Fibroblast of the aortic adventitia (primary cell): ENCODE measurements around the gene ERC2. TPM values are rescaled to one million over a fixed set of nuclear protein-coding genes. Genes with fewer than 3 reads are reported as not detected.

ENCODE experiments used
- DNase-seq: peaks from one replicate; pipeline ENCODE4 v3.0.0-alpha.2; 2010; ENCODE audit warnings: low read depth
- H3K4me3 ChIP-seq: 2 replicates; pipeline ENCODE4 v1.5.1; 2011; ENCODE audit warnings: low read depth, mild to moderate bottlenecking, control low read depth, low read length, moderate library complexity
- total RNA-seq: library from RNA; depleted of rRNA; stranded (reverse); fragments of >200 nt; gene quantifications from 2 replicates; pipeline ENCODE4 v1.2.3, GENCODE V29; 2012; ENCODE audit warnings: low replicate concordance
- TF ChIP-seq, protein P1 (sequence below): IDR thresholded peaks from 2 replicates; pipeline ENCODE4 v1.5.1; 2011; ENCODE audit warnings: mild to moderate bottlenecking, low read length, control low read depth, inconsistent platforms; ENCODE audit not compliant: insufficient read depth

ERC2 gene
- total RNA-seq, 1 donor = 0.09 TPM

DNA sequence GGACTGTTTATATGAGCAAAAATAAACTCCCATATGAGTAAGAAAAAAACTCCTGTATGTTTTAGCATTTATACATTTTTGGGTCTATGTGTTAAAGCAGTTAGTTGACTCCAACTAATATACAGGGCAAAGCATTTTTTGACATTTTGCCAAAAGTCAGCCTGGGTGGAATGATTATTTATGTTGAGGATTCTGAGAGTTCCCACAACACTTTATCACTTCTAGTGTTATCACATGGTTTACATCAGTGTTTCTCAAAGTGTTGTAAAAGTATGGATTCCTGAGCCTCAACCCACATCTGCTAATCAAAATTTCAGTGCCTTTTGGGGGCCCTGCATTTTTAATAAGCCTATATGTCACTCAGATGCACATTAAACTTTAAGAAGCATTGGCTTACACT is 643.9 kb downstream of the ERC2 start:
- TF ChIP-seq, protein P1, sequence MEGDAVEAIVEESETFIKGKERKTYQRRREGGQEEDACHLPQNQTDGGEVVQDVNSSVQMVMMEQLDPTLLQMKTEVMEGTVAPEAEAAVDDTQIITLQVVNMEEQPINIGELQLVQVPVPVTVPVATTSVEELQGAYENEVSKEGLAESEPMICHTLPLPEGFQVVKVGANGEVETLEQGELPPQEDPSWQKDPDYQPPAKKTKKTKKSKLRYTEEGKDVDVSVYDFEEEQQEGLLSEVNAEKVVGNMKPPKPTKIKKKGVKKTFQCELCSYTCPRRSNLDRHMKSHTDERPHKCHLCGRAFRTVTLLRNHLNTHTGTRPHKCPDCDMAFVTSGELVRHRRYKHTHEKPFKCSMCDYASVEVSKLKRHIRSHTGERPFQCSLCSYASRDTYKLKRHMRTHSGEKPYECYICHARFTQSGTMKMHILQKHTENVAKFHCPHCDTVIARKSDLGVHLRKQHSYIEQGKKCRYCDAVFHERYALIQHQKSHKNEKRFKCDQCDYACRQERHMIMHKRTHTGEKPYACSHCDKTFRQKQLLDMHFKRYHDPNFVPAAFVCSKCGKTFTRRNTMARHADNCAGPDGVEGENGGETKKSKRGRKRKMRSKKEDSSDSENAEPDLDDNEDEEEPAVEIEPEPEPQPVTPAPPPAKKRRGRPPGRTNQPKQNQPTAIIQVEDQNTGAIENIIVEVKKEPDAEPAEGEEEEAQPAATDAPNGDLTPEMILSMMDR = no peak
- no peak for DNase-seq
- H3K4me3 ChIP-seq = no peak overlapping the region

DNA sequence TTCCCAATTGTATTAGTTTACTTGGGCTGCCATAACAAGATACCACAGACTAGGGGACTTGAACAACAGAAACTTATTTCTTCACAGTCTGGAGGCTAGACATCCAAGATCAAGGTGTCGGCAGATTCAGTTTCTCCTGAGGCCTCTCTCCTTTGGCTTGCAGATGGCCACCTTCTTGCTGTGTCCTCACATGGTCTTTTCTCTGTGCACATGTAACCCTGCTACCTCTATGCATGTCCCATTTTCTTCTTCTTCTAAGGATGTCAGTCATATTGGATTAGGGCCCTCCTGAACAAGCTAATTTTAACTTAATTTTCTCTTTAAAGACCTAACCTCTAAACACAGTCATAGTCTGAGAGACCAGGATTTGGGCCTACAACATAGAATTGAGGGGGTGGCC is 644.4 kb downstream of the ERC2 start:
- TF ChIP-seq, protein P1 = no peak
- H3K4me3 ChIP-seq = no peak overlapping the region

DNA sequence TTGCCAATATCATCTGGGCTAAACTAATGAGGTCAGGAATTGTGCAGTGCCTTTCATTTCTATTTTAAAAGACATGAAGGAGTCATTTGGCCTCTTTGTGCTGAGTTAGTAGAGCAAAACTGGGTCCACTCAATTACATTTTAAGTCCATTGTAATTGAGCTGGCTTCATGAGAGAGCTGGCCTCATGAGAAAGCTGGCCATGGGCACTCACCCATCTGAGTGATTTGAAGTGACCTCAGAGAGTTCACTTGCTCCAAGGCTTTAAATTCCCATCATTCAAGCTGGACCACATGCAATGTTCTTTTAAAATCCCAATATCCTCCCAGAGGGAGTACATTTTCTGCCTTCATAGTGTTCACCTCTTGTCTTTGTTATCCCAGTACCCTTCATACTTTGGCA is 645.3 kb downstream of the ERC2 start:
- no peak overlapping the region for H3K4me3 ChIP-seq
- no peak for DNase-seq
- TF ChIP-seq, protein P1 = no peak

More for the DNA sequence above, 644.4 kb downstream of the ERC2 start:
- DNase-seq = no peak

DNA sequence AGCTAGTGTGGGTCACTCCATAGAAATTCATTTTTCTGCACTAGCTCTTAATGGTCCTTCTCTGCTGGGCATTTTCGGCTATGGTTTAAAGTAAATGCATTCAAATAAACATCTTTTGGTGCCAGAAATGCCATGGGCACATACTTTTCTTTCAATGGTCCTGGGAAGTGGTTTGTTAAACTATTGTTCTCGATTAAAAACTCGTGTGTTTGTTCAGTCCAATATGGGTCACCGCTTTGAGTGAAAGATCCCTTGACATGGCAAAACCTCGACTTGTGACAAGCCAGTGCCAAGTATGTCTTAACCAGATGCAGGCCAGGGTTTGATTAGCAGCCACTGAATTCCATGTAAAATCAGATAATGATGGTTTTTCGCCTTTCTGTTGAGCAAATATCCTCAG is 649.3 kb downstream of the ERC2 start:
- no peak overlapping the region for H3K4me3 ChIP-seq
- TF ChIP-seq, protein P1 = no peak
- DNase-seq = no peak

DNA sequence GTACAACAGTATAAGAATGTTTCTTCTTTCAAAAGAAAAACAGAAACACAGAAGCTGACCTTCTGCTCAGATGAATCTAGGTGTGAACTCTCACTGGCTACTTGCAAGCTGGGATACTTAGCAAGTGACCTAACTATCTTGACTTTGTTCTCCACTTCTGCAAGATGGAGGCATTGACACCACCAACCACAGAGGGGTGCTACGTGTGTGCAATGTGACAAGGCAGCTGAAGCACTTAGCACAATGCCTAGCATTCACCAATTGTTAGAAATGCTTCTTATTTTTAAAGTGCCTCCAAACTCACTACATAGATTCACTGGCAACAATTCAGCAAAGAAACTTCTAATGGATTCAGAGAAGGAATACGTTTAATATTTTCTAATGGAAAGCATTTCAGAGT is 649.8 kb downstream of the ERC2 start:
- no peak overlapping the region for H3K4me3 ChIP-seq
- peak; percentile 1 for DNase-seq
- TF ChIP-seq, protein P1 = no peak

DNA sequence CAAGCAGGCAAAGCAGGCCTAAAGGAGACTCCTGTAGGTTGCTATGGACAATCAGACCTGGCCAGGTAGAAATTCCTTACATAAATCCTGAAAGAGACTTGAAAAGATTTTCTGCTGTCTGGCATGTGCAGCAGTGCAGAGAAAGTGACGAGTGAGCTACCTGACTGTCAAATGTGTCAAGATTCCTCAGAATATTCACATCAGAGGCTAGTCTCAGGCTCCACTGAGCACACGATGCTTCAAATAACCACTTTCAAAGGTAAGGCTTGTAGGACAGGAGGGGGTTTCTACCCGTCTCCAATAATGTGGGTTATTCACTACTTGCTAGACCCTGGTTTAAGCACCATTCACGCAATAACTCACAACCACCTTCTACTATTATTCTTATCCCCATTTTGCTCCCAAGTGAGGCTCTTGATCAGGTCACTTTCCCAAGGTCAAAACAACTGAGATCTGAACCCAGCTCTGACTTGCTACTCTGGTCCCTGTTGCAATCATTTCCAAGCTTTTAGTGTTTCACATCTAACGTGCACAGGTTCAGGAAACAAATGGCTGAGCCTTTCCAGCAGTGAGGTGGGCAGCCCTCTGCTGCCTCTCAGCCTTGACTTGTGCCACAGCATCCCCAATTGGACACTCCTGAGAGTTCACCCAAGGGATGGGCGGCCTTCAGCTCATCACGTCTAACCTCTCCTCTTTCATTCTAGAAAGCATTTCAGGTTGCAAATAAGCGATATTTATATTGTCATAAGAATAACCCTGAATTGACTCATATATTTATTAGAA is 651.3 kb downstream of the ERC2 start:
- no peak overlapping the region for H3K4me3 ChIP-seq
- DNase-seq = no peak
- TF ChIP-seq, protein P1 = no peak

DNA sequence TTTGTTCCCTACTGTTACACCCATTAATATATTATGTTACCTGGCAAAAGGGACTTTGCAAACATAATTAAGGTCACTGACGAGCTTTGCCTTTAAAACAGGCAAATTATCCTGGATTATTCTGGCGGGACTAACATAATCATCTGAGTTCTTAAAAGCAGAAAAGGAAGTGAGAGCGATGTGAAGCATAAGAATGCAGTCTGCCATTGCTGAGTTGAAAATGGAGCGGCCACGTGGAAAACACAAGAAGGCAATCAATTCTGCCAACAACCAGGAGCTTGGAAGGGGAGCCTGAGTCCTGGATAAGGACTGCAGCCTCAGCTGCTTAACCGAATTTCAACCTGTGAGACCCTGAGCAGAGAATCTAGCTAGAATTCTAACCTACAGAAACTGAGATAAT is 653.0 kb downstream of the ERC2 start:
- TF ChIP-seq, protein P1 = no peak
- H3K4me3 ChIP-seq = no peak overlapping the region
- DNase-seq = no peak
